ENCODE measurements around the gene FAU. TPM values are rescaled to one million over a fixed set of nuclear protein-coding genes. Genes with fewer than 3 reads are reported as not detected.

The FAU gene
- total RNA-seq, 1 experiment from 2014 or later: 650 TPM

GRCh38 chr11:65077451-65077850, 44.5 kb downstream of the FAU start:
- BruUV-seq (replicated peaks): no TSS peak
- Mint-ChIP-seq H3K27me3 (ENCODE audit: unreplicated experiment) (no peaks in the 10 kb centered on the region), H3K4me1 (ENCODE audit: low read depth, unreplicated experiment) (peaks cover 26% of the 10 kb centered on the region), H3K4me3 (ENCODE audit: low read depth, unreplicated experiment) (no peak overlapping the region), H3K36me3 (ENCODE audit: insufficient read depth, unreplicated experiment) (peaks cover 22% of the 10 kb centered on the region), H3K27ac (ENCODE audit: unreplicated experiment) (no peak overlapping the region), H3K9me3 (ENCODE audit: low read depth, unreplicated experiment) (no peaks in the 10 kb centered on the region)
- TF ChIP-seq CTCF (IDR thresholded peaks at IDR 0.05; ENCODE audit: unreplicated experiment): no peak
- intact Hi-C loops (cut with micrococcal nuclease; ENCODE audit: unreplicated experiment): no loop called here
- no peak for DNase-seq
- CTCF ChIA-PET: interaction anchor here (1.2 kb wide), 1 partner anchor 50 kb away, joined by 3 read pairs; the partner anchor contains the start of gene SNX15

GRCh38 chr11:65072631-65072966, 49.3 kb downstream of the FAU start:
- CTCF ChIA-PET: interaction anchor here (0.7 kb wide), 1 partner anchor 285 kb away, joined by 3 read pairs; no protein-coding TSS in a partner anchor
- Mint-ChIP-seq H3K9me3 (ENCODE audit: low read depth, unreplicated experiment) (no peaks in the 10 kb centered on the region), H3K4me3 (ENCODE audit: low read depth, unreplicated experiment) (no peak overlapping the region), H3K4me1 (ENCODE audit: low read depth, unreplicated experiment) (no peaks in the 10 kb centered on the region), H3K36me3 (ENCODE audit: insufficient read depth, unreplicated experiment) (no peaks in the 10 kb centered on the region), H3K27ac (ENCODE audit: unreplicated experiment) (no peak overlapping the region), H3K27me3 (ENCODE audit: unreplicated experiment) (no peaks in the 10 kb centered on the region)
- no TSS peak for BruUV-seq (replicated peaks)
- TF ChIP-seq CTCF (IDR thresholded peaks at IDR 0.05; ENCODE audit: unreplicated experiment): no peak
- DNase-seq: no peak
- intact Hi-C loops (cut with micrococcal nuclease; ENCODE audit: unreplicated experiment): no loop called here

DNA sequence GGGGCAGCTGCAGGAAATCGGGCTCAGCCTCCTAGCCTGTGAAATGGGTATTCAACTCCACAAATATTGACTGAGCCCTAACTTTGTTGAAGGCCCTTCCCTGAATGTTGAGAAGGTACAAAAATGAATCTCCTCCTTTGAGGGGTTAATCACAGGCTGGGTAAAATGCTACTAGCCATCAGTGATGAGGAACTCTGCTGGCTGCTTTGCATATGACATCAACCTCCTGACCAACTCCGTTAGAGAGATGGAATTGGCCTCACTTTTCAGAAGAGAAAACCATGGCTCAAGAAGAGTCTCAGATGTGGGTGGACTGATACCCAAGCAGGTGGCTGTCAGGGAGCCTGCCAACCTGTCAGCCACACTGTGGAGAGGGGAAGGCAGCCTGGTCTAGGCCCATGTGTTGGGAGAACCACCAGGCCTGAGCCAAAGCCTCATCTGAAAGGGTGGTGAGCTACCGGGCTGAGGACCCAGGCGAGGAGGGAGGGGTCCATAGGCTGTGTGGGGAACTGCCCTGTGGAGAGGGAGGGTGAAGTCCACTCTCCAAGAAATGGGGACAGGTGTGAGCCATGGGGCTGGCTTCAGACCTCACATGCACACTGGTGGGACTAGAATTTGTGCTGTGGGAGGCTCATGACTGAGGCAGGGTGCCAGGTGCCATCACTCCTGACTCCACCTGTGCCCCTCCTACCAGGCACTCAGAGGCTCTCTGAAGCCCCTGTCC, 49.9 kb downstream of the FAU start:
- Mint-ChIP-seq H3K27ac (ENCODE audit: unreplicated experiment) (no peak overlapping the region), H3K4me1 (ENCODE audit: low read depth, unreplicated experiment) (no peaks in the 10 kb centered on the region), H3K9me3 (ENCODE audit: low read depth, unreplicated experiment) (no peaks in the 10 kb centered on the region), H3K36me3 (ENCODE audit: insufficient read depth, unreplicated experiment) (no peaks in the 10 kb centered on the region), H3K27me3 (ENCODE audit: unreplicated experiment) (no peaks in the 10 kb centered on the region), H3K4me3 (ENCODE audit: low read depth, unreplicated experiment) (no peak overlapping the region)
- CTCF ChIA-PET: interaction anchor here (0.7 kb wide), 1 partner anchor 284 kb away, joined by 3 read pairs; no protein-coding TSS in a partner anchor
- TF ChIP-seq CTCF (IDR thresholded peaks at IDR 0.05; ENCODE audit: unreplicated experiment): no peak
- intact Hi-C loops (cut with micrococcal nuclease; ENCODE audit: unreplicated experiment): no loop called here
- DNase-seq: no peak
- BruUV-seq (replicated peaks): no TSS peak

Small RNA genes lying within 50 kb of the gene (microRNA-seq; reads per million reads assigned to microRNA genes)
- 2.1 reads per million for gene MIR6751

Other genes starting within 250 kb of the FAU start
- gene EHD1, start 243.5 kb downstream of the FAU start, total RNA-seq (2022): 92.8 and 101 TPM in 2 replicates
- gene ATG2A, start 204.9 kb downstream of the FAU start, total RNA-seq (2022): 29.6 and 35.8 TPM in 2 replicates
- 9.9 and 12.2 TPM in 2 replicates for gene PPP2R5B, start 197.4 kb downstream of the FAU start, total RNA-seq (2022)
- gene GPHA2, start 186.2 kb downstream of the FAU start, total RNA-seq (2022): not detected in 2 replicates
- gene MAJIN, start 150.0 kb downstream of the FAU start, total RNA-seq (2022): 0.56 TPM in 1 of 2 replicates, not detected in the other
- 4.5 and 11.3 TPM in 2 replicates for gene BATF2, start 125.2 kb downstream of the FAU start, total RNA-seq (2022)
- 62.6 and 63.7 TPM in 2 replicates for gene ARL2, start 108.0 kb downstream of the FAU start, total RNA-seq (2022)
- gene SNX15, start 94.7 kb downstream of the FAU start, total RNA-seq (2022): 22.1 and 25.7 TPM in 2 replicates
- 12.9 and 17.6 TPM in 2 replicates for gene SAC3D1, start 80.9 kb downstream of the FAU start, total RNA-seq (2022)
- gene NAALADL1, start 63.6 kb downstream of the FAU start, total RNA-seq (2022): not detected in 2 replicates
- gene CDCA5, start 38.1 kb downstream of the FAU start, total RNA-seq (2022): 53.4 and 55.4 TPM in 2 replicates
- gene ZFPL1, start 37.9 kb downstream of the FAU start, total RNA-seq (2022): 47.6 and 48.0 TPM in 2 replicates
- gene VPS51, start 25.9 kb downstream of the FAU start, total RNA-seq (2022): 64.4 and 78.1 TPM in 2 replicates
- gene TM7SF2, start 10.3 kb downstream of the FAU start, total RNA-seq (2022): 41.2 and 42.8 TPM in 2 replicates
- gene ZNHIT2, start 4.4 kb downstream of the FAU start, total RNA-seq (2022): 13.2 and 17.2 TPM in 2 replicates
- 84.1 and 97.9 TPM in 2 replicates for gene MRPL49, start 187 bp upstream of the FAU start, total RNA-seq (2022)
- gene SYVN1, start 12.4 kb upstream of the FAU start, total RNA-seq (2022): 68.5 and 76.7 TPM in 2 replicates
- not detected in 2 replicates for gene SPDYC, start 48.1 kb upstream of the FAU start, total RNA-seq (2022)
- gene CAPN1, start 59.8 kb upstream of the FAU start, total RNA-seq (2022): 288 and 314 TPM in 2 replicates
- gene POLA2, start 139.8 kb upstream of the FAU start, total RNA-seq (2022): 34.4 and 40.4 TPM in 2 replicates
- 35.6 and 43.2 TPM in 2 replicates for gene CDC42EP2, start 192.7 kb upstream of the FAU start, total RNA-seq (2022)
- 57.5 and 61.1 TPM in 2 replicates for gene DPF2, start 211.7 kb upstream of the FAU start, total RNA-seq (2022)
- 0.73 and 1.5 TPM in 2 replicates for gene TIGD3, start 232.6 kb upstream of the FAU start, total RNA-seq (2022)